CD4-positive, alpha-beta memory T cell (primary cell): ENCODE results near the gene UQCR11. TPM values are rescaled to one million over a fixed set of nuclear protein-coding genes. Genes with fewer than 3 reads are reported as not detected.
A peak's percentile ranks its signal among the peaks of the same experiment; 100 is the strongest.
"Not testable (repeated sequence)": the region's sequence is repeated elsewhere in the genome, so short reads cannot be mapped to it uniquely, and the experiment has no call there.

Source experiments
- CTCF ChIA-PET: fragments of 350-600 bp; sonication (Branson Sonifier 250); formaldehyde crosslinking; loops from one replicate; lab custom pipeline; 2021; ENCODE audit warnings: inconsistent platforms; ENCODE audit not compliant: partially characterized antibody; lab: Charles Lee
- POLR2A ChIA-PET: fragments of 350-600 bp; sonication (Branson Sonifier 250); formaldehyde crosslinking; loops from one replicate; lab custom pipeline; 2021; ENCODE audit not compliant: partially characterized antibody; lab: Charles Lee
- DNase-seq, 5 donors: peaks; one replicate each; pipeline versions ENCODE4 v3.0.0 to v3.0.0-alpha.2; 2020 to 2022; ENCODE audit warnings: mixed read lengths in 1 of 5
- H3K27ac ChIP-seq: one replicate; pipeline ENCODE4 v1.7.0; 2013; ENCODE audit warnings: low read depth, low read length
- H3K27me3 ChIP-seq: 2 replicates; pipeline ENCODE4 v1.7.0; 2013; ENCODE audit warnings: mild to moderate bottlenecking, low read length, moderate library complexity; ENCODE audit not compliant: insufficient read depth
- H3K36me3 ChIP-seq: 2 replicates; pipeline ENCODE4 v1.7.0; 2013; ENCODE audit warnings: mild to moderate bottlenecking, low read length, moderate library complexity; ENCODE audit not compliant: insufficient read depth
- H3K4me1 ChIP-seq: 2 replicates; pipeline ENCODE4 v1.7.0; 2013; ENCODE audit warnings: mild to moderate bottlenecking, low read length, moderate library complexity; ENCODE audit not compliant: insufficient read depth
- H3K4me3 ChIP-seq, 2 donors: one replicate each; pipeline ENCODE4 v1.7.0; 2013; ENCODE audit warnings: low read length in 2 of 2, mild to moderate bottlenecking in 1 of 2
- H3K9me3 ChIP-seq, 2 donors: one replicate each; pipeline ENCODE4 v1.7.0; 2013; ENCODE audit warnings: low read length in 2 of 2, control low read depth in 1 of 2; ENCODE audit not compliant: control insufficient read depth in 1 of 2
- H3K27ac Mint-ChIP-seq, 7 donors: one replicate each; pipeline ENCODE4 v1.8.0; 2020 to 2021; ENCODE audit warnings: mixed read lengths in 7 of 7, mild to moderate bottlenecking in 6 of 7, inconsistent platforms in 3 of 7, moderate library complexity in 3 of 7
- H3K27me3 Mint-ChIP-seq, 2 donors: one replicate each; pipeline ENCODE4 v1.8.0; 2020 to 2021; ENCODE audit warnings: mixed read lengths in 2 of 2
- H3K36me3 Mint-ChIP-seq, 2 donors: one replicate each; pipeline ENCODE4 v1.8.0; 2020 to 2021; ENCODE audit warnings: mixed read lengths in 2 of 2, inconsistent platforms in 1 of 2, mild to moderate bottlenecking in 1 of 2
- H3K4me1 Mint-ChIP-seq, 4 donors: one replicate each; pipeline ENCODE4 v1.8.0; 2020 to 2021; ENCODE audit warnings: mixed read lengths in 4 of 4, mild to moderate bottlenecking in 1 of 4
- H3K4me3 Mint-ChIP-seq, 8 donors: one replicate each; pipeline ENCODE4 v1.8.0; 2020 to 2021; ENCODE audit warnings: mixed read lengths in 8 of 8, mild to moderate bottlenecking in 7 of 8, moderate library complexity in 6 of 8, inconsistent platforms in 3 of 8
- H3K9me3 Mint-ChIP-seq, 8 donors: one replicate each; pipeline ENCODE4 v1.8.0; 2020 to 2021; ENCODE audit warnings: mixed read lengths in 8 of 8, mild to moderate bottlenecking in 5 of 8, inconsistent platforms in 3 of 8, moderate library complexity in 1 of 8
- intact Hi-C: fragments of 100-400 bp; cut with micrococcal nuclease; formaldehyde crosslinking; loops from one replicate; pipeline ENCODE4 v1.15.1; 2023
- polyA plus RNA-seq, 2 donors: library from polyadenylated mRNA; unstranded; fragments of 300-500 nt; fragmentation: Illumina TruSeq; gene quantifications; one replicate each; pipeline ENCODE4 v1.2.3, GENCODE V29; 2021
- total RNA-seq, 2 experiments: library from RNA; stranded (reverse); gene quantifications; one replicate each; pipeline ENCODE4 v1.2.3, GENCODE V29; 2021

The UQCR11 gene
- total and polyA plus RNA-seq, 4 experiments from 2014 or later, result 157 to 668 (median 390) TPM

GRCh38 chr19:1646659-1647453 is 41.6 kb upstream of the UQCR11 start:
- peaks cover 6 to 18% (median 10%) of the 10 kb centered on the region in 4 donors for H3K4me1 Mint-ChIP-seq
- no peak overlapping the region for H3K4me3 ChIP-seq
- CTCF ChIA-PET, result no interaction called here
- H3K27ac Mint-ChIP-seq, result no peak overlapping the region
- H3K9me3 Mint-ChIP-seq, result peaks cover 0 to 5% (median 0%) of the 10 kb centered on the region in 8 donors
- H3K27me3 ChIP-seq, result no peaks in the 10 kb centered on the region
- peaks cover 17% of the 10 kb centered on the region for H3K4me1 ChIP-seq
- no peak for DNase-seq
- peaks cover 0 to 3% of the 10 kb centered on the region in 2 donors for H3K27me3 Mint-ChIP-seq
- no peak overlapping the region for H3K4me3 Mint-ChIP-seq
- H3K27ac ChIP-seq, result no peak overlapping the region
- H3K36me3 Mint-ChIP-seq, result peaks cover 3 to 26% of the 10 kb centered on the region in 2 donors
- intact Hi-C loops, result no loop called here
- no peaks in the 10 kb centered on the region for H3K36me3 ChIP-seq
- H3K9me3 ChIP-seq, result no peaks in the 10 kb centered on the region
- POLR2A ChIA-PET, result no interaction called here

- Mint-ChIP-seq H3K4me1 (peaks cover 6 to 16% (median 8%) of the 10 kb centered on the region in 4 donors), H3K4me3 (no peak overlapping the region), H3K27me3 (peaks cover 0 to 3% of the 10 kb centered on the region in 2 donors), H3K27ac (no peak overlapping the region), H3K9me3 (peaks cover 0 to 3% (median 0%) of the 10 kb centered on the region in 8 donors), H3K36me3 (peaks cover 4 to 25% of the 10 kb centered on the region in 2 donors)
- Histone ChIP-seq H3K36me3 (no peaks in the 10 kb centered on the region), H3K9me3 (no peaks in the 10 kb centered on the region), H3K27me3 (no peaks in the 10 kb centered on the region), H3K27ac (no peak overlapping the region), H3K4me1 (peaks cover 15% of the 10 kb centered on the region), H3K4me3 (no peak overlapping the region)
- no peak for DNase-seq
- ChIA-PET POLR2A (no interaction called here), CTCF (no interaction called here)
- intact Hi-C loops, result no loop called here
Observed at GRCh38 chr19:1646149-1646548, 40.9 kb upstream of the UQCR11 start.

- Mint-ChIP-seq H3K27ac (no peak overlapping the region), H3K27me3 (no peaks in the 10 kb centered on the region), H3K36me3 (peaks cover 4 to 19% of the 10 kb centered on the region in 2 donors), H3K4me1 (peaks cover 0 to 7% (median 1%) of the 10 kb centered on the region in 4 donors), H3K4me3 (no peak overlapping the region), H3K9me3 (no peaks in the 10 kb centered on the region)
- ChIA-PET POLR2A (no interaction called here), CTCF (no interaction called here)
- no peak for DNase-seq
- H3K4me3 ChIP-seq, result no peak overlapping the region
- H3K36me3 ChIP-seq, result no peaks in the 10 kb centered on the region
- H3K4me1 ChIP-seq, result peaks cover 7% of the 10 kb centered on the region
- H3K27ac ChIP-seq, result no peak overlapping the region
- H3K27me3 ChIP-seq, result no peaks in the 10 kb centered on the region
- intact Hi-C loops, result no loop called here
- H3K9me3 ChIP-seq, result no peaks in the 10 kb centered on the region
Observed at GRCh38 chr19:1645299-1645698, 40.0 kb upstream of the UQCR11 start.

GRCh38 chr19:1644070-1644469 is 38.8 kb upstream of the UQCR11 start:
- ChIA-PET CTCF (interaction anchor here (0.8 to 1.1 kb wide), 4 partner anchors 18 to 182 kb away, joined by 3 to 4 read pairs (median 3); no protein-coding TSS in a partner anchor), POLR2A (interaction anchor here (0.7 kb wide), 1 partner anchor 859 kb away, joined by 3 read pairs; no protein-coding TSS in a partner anchor)
- H3K36me3 ChIP-seq, result peaks cover 4% of the 10 kb centered on the region
- H3K27ac ChIP-seq, result no peak overlapping the region
- Mint-ChIP-seq H3K27me3 (no peaks in the 10 kb centered on the region), H3K36me3 (peaks cover 8 to 23% of the 10 kb centered on the region in 2 donors), H3K27ac (no peak overlapping the region), H3K4me1 (peaks cover 0 to 4% (median under 1%) of the 10 kb centered on the region in 4 donors), H3K9me3 (no peaks in the 10 kb centered on the region), H3K4me3 (no peak overlapping the region)
- intact Hi-C loops, result no loop called here
- H3K9me3 ChIP-seq, result no peaks in the 10 kb centered on the region
- peaks cover 3% of the 10 kb centered on the region for H3K4me1 ChIP-seq
- no peaks in the 10 kb centered on the region for H3K27me3 ChIP-seq
- no peak overlapping the region for H3K4me3 ChIP-seq
- no peak for DNase-seq

GRCh38 chr19:1640893-1641448 is 35.7 kb upstream of the UQCR11 start:
- DNase-seq, H3K27ac ChIP-seq, H3K9me3 Mint-ChIP-seq, H3K4me1 Mint-ChIP-seq, H3K9me3 ChIP-seq, H3K4me3 Mint-ChIP-seq, intact Hi-C loops, H3K27me3 ChIP-seq, POLR2A ChIA-PET, H3K4me3 ChIP-seq, H3K27me3 Mint-ChIP-seq, H3K4me1 ChIP-seq, H3K36me3 ChIP-seq: not testable (repeated sequence)
- Mint-ChIP-seq H3K27ac (peak overlapping the region in 1 of 7 donors; percentile 31), H3K36me3 (peaks cover 15 to 25% of the 10 kb centered on the region in 2 donors)
- CTCF ChIA-PET, result interaction anchor here (0.6 to 1.1 kb wide), 2 partner anchors 48 to 201 kb away, joined by 3 read pairs; partner anchors contain the start of gene MBD3

- no peaks in the 10 kb centered on the region for H3K27me3 Mint-ChIP-seq
- CTCF ChIA-PET, result no interaction called here
- no peak overlapping the region for H3K27ac ChIP-seq
- no peak overlapping the region for H3K4me3 Mint-ChIP-seq
- no peaks in the 10 kb centered on the region for H3K9me3 Mint-ChIP-seq
- peaks cover 0 to 5% (median 2%) of the 10 kb centered on the region in 4 donors for H3K4me1 Mint-ChIP-seq
- no peak overlapping the region for H3K4me3 ChIP-seq
- no peak overlapping the region for H3K27ac Mint-ChIP-seq
- H3K27me3 ChIP-seq, result no peaks in the 10 kb centered on the region
- H3K4me1 ChIP-seq, result no peaks in the 10 kb centered on the region
- H3K9me3 ChIP-seq, result no peaks in the 10 kb centered on the region
- peaks cover 24% of the 10 kb centered on the region for H3K36me3 ChIP-seq
- DNase-seq, result peak in 1 of 5 donors; percentile 16
- H3K36me3 Mint-ChIP-seq, result peaks cover 20 to 21% of the 10 kb centered on the region in 2 donors
- intact Hi-C loops, result no loop called here
- POLR2A ChIA-PET, result interaction anchor here (0.7 kb wide), 1 partner anchor 15 kb away, joined by 3 read pairs; no protein-coding TSS in a partner anchor
Observed at GRCh38 chr19:1636325-1637236, 31.3 kb upstream of the UQCR11 start.

- ChIA-PET POLR2A (no interaction called here), CTCF (no interaction called here)
- Mint-ChIP-seq H3K36me3 (peaks cover 19 to 20% of the 10 kb centered on the region in 2 donors), H3K4me1 (peaks cover 0 to 5% (median 2%) of the 10 kb centered on the region in 4 donors), H3K4me3 (no peak overlapping the region), H3K27ac (no peak overlapping the region), H3K9me3 (no peaks in the 10 kb centered on the region), H3K27me3 (no peaks in the 10 kb centered on the region)
- Histone ChIP-seq H3K27me3 (no peaks in the 10 kb centered on the region), H3K9me3 (no peaks in the 10 kb centered on the region), H3K4me1 (no peaks in the 10 kb centered on the region), H3K27ac (no peak overlapping the region), H3K36me3 (peaks cover 23% of the 10 kb centered on the region), H3K4me3 (no peak overlapping the region)
- intact Hi-C loops, result no loop called here
- peak in 1 of 5 donors; percentile 6 for DNase-seq
Observed at GRCh38 chr19:1634938-1635243, 29.6 kb upstream of the UQCR11 start.
